GM12873 (cell line): ENCODE measurements around the gene CDIP1.

ENCODE experiments used
- TF ChIP-seq, protein P1 (sequence below): IDR thresholded peaks from 2 replicates; pipeline ENCODE4 v1.5.1; 2012; ENCODE audit warnings: low read depth, mild to moderate bottlenecking, moderate library complexity, low read length, control low read depth; ENCODE audit not compliant: insufficient read depth; ENCODE audit errors: missing control alignments

CDIP1 gene

DNA sequence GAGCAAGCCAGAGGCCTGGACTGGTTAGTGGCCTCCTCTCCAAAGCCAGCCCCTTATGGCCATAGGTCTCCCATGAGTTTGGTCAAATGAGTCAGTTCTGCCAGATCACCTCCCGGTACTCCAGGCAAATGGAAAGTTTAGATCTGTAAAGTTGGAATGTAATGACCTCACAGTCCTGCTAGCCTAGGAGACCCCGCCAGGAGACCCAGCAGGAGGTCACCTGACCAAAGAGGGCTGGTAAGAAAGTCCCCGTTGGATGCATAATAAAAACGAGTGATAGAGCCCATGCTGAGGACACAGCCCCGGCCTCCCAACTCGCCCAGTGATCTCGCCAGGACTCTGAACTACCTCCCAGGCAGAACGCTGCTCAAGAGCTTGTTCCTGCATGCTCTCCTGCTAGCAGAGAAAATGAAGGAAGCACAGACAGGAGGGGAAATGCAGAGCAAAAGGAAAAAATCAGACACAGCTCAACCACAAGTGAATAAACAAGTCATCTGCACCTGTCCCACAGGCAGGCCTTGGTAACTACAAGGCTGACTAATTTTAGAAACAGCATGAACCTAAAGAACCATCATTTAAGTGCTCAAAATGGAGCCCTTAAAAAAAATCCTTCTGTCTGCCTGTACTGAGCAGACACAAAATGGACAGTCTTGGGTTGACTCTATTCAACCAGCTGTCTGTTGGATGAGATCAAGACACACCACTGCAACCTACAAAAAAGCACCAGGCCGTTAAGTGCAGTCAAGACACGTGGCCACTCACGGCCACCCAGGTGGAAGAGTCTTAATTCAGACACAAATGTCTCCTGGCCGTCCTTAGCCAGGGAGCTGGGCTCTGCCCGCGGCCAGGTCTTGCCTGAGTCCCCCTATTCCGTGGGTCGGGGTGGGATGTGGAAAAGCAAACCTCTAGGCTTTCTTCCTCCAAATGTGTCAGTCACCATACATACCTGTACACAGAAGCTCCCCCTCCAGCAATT, 9.2 kb downstream of the CDIP1 start:
- TF ChIP-seq, protein P1, sequence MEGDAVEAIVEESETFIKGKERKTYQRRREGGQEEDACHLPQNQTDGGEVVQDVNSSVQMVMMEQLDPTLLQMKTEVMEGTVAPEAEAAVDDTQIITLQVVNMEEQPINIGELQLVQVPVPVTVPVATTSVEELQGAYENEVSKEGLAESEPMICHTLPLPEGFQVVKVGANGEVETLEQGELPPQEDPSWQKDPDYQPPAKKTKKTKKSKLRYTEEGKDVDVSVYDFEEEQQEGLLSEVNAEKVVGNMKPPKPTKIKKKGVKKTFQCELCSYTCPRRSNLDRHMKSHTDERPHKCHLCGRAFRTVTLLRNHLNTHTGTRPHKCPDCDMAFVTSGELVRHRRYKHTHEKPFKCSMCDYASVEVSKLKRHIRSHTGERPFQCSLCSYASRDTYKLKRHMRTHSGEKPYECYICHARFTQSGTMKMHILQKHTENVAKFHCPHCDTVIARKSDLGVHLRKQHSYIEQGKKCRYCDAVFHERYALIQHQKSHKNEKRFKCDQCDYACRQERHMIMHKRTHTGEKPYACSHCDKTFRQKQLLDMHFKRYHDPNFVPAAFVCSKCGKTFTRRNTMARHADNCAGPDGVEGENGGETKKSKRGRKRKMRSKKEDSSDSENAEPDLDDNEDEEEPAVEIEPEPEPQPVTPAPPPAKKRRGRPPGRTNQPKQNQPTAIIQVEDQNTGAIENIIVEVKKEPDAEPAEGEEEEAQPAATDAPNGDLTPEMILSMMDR = peak; percentile 34

DNA sequence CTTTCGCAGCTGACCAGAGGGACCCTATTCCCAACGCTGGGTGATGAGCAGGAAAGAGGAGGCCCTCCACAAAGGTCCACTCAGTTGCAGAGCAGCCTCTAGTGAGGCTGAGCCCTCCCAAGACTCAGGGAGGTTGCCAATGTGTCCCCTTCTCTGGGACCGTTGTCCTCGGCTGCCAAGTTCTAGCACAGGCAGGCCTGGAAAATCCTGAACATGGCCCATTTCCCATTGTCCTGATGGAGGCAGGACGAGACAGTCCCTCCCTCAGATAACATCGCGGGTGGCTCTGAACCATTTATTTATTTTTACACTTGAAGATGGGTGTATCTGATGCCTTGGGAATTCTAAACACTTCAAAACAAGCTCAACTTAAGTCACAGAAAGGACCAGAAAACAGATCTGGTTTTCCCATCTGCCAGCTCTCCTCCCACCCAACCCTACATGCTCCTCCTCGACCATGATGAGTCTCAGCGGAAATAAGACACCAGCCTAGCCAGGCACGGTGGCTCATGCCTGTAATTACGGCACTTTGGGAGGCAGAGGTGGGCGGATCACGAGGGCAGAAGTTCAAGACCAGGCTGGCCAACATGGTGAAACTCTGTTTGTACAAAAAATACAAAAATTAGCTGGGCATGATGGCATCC, 12.8 kb downstream of the CDIP1 start:
- TF ChIP-seq, protein P1 = no peak

DNA sequence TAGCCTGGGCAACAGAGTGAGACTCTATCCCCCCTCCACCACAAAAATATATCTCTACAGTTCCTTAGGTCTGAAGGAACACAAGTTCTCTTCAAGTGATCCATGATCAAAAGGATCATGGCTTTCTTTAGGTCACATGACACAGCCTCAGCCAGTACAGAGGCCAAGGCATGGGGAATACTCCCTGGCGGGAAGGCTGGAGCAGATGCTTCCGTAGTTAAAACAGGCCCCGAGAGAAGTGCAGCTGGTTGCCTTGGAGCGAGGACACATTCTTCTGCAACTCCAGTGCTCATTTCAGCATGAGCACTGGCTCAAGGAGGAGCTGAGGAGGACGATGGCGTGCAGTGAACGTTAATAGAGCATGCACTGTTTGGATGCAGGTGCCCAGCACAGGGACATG, 13.5 kb downstream of the CDIP1 start:
- TF ChIP-seq, protein P1 = no peak

DNA sequence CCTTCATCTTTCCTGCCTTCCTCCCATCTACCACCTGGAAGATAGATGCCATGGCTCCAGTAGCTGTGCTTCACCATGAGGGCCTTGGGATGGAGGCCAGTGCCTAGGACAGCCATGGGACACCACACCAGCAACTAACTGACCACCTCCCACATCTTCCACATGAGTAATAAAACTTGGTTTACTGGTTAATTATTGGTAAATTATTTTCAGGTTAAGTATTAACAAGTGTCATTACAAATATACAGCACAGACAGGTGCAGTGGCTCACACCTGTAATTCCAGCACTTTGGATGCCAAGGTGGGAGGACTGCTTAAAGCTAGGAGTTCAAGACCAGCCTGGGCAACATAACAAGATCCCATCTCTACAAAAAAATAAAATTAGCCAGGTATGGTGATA, 14.0 kb downstream of the CDIP1 start:
- TF ChIP-seq, protein P1 = no peak

DNA sequence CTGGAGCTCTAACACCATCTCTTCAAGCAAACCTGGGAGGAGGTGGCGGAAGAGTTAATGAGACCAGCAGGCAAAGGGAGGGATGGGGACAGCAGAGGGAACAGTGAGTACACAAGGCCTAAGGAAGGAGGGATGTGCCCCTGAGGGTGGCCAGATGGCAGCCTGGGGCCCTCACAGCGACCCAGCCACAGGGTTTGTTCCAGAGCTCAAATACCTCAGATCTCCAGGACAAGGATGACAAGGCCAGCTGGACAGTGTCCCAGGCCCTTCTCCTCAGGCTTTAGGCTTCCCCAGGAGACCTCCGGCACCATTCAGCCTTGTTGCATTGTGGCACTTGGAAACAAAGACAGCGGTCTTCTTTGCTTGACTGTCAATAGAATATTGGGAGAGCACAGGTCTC, 14.9 kb downstream of the CDIP1 start:
- TF ChIP-seq, protein P1 = no peak

DNA sequence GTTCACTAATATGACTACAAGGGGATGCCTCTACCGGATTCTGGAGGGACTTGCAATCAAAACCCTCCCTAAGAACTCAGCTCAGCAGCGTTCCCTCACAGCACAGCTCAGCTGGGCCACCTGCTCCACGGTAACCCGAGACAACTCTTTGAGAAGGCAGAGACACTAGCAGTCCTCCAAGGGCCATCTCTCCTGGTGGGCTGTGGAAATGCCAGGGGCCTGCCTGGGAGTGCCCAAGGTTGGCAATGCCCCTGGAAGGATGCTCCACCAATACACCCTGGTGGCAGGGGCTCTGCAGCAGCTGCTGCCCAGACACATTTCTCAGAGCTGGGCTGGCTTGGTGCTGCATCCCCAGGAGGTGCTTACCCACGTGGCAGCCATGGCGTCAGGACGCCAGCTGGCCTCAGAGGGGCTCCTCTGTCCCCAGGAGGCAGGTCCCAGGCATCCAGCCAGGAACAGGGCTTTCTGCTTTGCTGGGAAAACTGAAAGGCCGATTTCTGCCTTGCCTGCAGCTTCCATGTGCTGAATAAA, 16.5 kb downstream of the CDIP1 start:
- TF ChIP-seq, protein P1 = no peak

DNA sequence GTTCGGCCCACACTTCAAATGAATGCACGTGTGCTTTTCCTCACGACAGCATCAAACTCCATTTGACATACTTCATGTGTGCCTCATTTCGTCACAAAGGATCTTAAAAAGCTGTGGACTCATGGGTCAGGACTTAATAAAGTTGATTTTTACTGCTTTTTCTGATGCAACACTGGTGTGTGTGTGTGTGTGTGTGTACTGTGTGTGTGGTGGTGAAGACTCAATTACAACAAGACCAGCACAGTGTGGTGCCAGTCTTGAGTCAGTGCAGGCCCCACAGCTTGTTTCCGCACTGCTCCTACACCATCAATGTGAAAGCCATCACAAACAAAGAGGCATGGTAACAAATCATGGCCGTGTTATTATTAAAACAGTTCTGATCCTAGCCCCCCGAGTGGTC, 17.7 kb downstream of the CDIP1 start:
- TF ChIP-seq, protein P1 = no peak
